ENCODE data around the gene TUSC2.

- TF ChIP-seq EZH2 (IDR thresholded peaks at IDR 0.05; ENCODE audit: borderline replicate concordance, low read depth, low read length), result no peak
- TF ChIP-seq NR3C1 (CRISPR knock-in tag; IDR thresholded peaks at IDR 0.05), result no peak
- TF ChIP-seq ZNF780A (CRISPR knock-in tag; IDR thresholded peaks at IDR 0.05), result no peak
- no peak for TF ChIP-seq LCOR (CRISPR knock-in tag; IDR thresholded peaks at IDR 0.05)
- TF ChIP-seq CTCF (IDR thresholded peaks at IDR 0.05 in 2 of 3, conservative IDR thresholded peaks at IDR 0.05 in 1 of 3; ENCODE audit: insufficient read depth in 2 of 3, low read depth in 1 of 3, low read length in 3 of 3), result no peak
- no peak for TF ChIP-seq CBFB (CRISPR knock-in tag; IDR thresholded peaks at IDR 0.05)
- TF ChIP-seq POLR2A (conservative IDR thresholded peaks at IDR 0.05), result no peak; the same call in 1 of the 2 replicates
- no peak for TF ChIP-seq CHD1 (IDR thresholded peaks at IDR 0.05; ENCODE audit: low read length)
- no peak for TF ChIP-seq ZFP36 (IDR thresholded peaks at IDR 0.05; ENCODE audit: low read depth, low read length, partially characterized antibody)
- TF ChIP-seq E2F3 (CRISPR knock-in tag; IDR thresholded peaks at IDR 0.05), result no peak
- no peak for TF ChIP-seq FOSL1 (tag; conservative IDR thresholded peaks at IDR 0.05)
- TF ChIP-seq PML (IDR thresholded peaks at IDR 0.05; ENCODE audit: low read length), result no peak
- no peak for TF ChIP-seq ESRRA (IDR thresholded peaks at IDR 0.05; ENCODE audit: borderline replicate concordance, low read depth)
- no peak for TF ChIP-seq PHF20 (IDR thresholded peaks at IDR 0.05; ENCODE audit: partially characterized antibody)
These were observed 41.4 kb downstream of the TUSC2 start for GRCh38 chr3:50286322-50287227.
